GM18520 (cell line): Measurements from ENCODE around the gene CLEC18B.
"Not testable (repeated sequence)": the region's sequence is repeated elsewhere in the genome, so short reads cannot be mapped to it uniquely, and the experiment has no call there.

Experiments
- ATAC-seq: cut with Tn5 transposase; IDR thresholded peaks from one replicate; pipeline ENCODE4 v1.9.1; 2021; ENCODE audit not compliant: unreplicated experiment

CLEC18B gene

DNA sequence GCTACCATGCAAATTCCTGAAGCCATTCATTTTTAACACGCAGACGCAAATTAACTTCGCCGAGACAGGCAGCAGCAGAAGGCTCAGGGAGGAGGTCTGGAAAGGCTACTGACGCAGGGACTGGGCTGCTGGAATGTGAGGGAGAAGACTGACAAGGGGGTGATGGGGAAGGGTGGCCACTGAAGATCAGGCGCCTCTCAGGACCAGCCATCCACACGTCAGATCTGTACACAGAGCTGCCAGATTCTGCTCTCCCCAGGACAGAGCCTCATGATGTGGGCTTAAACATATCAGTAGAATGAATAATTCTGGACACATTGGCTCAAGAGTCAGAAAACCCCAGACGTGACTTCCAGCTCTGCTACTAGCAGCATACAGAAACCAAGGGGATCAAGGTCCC lies 25.6 kb upstream of the CLEC18B start:
- ATAC-seq, result no peak

DNA sequence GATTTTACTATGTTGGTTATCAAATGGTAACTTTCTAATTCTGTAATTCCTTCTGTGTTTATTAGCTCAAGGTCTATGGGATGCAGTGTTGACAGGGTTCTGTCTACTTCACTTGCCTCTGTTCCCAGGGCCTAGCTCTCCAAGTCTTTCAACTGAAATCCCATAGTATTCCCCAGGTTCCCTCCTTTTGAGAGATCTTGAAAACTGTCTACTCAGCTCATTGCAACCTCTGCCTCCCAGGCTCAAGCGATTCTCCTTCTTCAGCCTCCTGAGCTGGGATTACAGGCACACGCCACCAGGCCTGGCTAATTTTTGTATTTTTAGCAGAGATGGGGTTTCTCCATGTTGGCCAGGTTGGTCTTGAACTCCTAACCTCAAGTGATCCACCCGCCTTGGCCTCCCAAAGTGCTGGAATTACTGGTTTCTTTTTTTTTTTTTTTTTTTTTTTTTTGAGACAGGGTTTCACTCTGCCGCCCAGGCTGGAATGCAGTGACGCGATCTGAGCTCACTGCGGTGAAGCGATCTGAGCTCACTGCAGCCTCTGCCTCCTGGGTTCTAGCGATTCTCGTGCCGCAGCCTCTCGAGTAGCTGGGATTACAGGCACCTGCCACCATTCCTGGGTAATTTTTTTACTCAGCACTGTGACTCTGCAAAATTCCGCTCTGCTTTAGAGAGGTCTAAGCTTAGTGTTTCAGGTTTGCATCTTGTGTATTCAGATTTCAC lies 22.5 kb upstream of the CLEC18B start:
- ATAC-seq, result not testable (repeated sequence)

DNA sequence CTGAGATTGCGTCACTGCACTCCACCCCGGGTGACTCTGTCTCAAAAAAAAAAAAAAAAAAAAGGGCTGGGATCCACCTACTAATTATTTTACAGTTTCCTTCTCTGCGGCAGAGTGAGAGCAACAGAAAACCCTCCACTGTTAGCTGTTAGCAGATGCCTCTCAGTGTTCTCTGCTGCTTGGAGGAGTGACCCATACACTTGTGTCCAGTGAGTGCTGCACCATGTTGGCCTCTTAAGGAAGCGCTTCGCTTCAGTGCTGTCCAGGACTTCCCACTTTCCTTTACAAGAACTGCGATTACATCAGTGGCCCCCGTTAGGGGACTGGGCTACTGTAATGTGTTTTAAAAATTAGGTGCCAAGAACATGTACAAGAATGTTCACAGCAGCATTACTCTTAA lies 18.4 kb upstream of the CLEC18B start:
- no peak for ATAC-seq

DNA sequence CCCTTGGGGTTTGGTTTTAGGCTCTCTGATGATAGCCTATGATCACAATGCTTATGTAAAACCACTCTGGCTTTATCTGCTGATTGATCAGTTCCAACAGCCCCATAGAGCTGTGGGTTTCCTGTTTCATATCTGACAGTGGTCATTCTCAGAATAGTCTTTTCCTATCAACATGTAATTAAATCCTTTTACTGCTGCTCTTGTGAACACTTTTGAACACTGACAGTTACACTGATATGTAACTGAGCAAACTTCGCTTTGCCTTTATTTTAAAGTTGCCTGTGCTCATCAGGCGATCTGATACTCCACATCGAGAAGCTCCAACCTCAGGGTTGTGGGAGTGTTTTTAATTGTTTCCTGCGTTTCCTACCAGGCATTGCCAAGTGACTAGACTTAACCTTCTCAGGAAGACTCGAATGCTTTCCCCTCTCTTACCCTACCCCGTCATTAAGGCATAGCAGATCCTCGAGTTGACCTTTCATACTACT lies 17.3 kb upstream of the CLEC18B start:
- no peak for ATAC-seq

GRCh38 chr16:74431516-74431915 lies 10.2 kb upstream of the CLEC18B start:
- ATAC-seq, result no peak

GRCh38 chr16:74430036-74430712 lies 8.9 kb upstream of the CLEC18B start:
- ATAC-seq, result not testable (repeated sequence)

- not testable (repeated sequence) for ATAC-seq
Observed at GRCh38 chr16:74428493-74428892, 7.2 kb upstream of the CLEC18B start.

DNA sequence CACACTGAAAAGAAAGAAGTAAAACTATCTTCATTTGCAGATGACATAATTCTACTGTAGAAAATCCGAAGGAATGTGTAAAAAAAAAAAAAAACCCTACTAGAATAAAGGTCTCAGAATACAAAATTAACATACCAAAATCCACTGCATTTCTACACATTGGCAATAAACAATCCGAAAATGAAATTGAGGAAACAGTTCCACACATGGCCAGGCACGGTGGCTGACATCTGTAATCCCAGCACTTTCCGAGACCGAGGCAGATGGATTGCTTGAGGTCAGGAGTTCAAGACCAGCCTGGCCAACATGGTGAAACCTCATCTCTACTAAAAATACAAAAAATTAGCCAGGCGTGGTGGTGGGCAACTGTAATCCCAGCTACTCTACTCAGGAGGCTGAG lies 4.5 kb upstream of the CLEC18B start:
- not testable (repeated sequence) for ATAC-seq

DNA sequence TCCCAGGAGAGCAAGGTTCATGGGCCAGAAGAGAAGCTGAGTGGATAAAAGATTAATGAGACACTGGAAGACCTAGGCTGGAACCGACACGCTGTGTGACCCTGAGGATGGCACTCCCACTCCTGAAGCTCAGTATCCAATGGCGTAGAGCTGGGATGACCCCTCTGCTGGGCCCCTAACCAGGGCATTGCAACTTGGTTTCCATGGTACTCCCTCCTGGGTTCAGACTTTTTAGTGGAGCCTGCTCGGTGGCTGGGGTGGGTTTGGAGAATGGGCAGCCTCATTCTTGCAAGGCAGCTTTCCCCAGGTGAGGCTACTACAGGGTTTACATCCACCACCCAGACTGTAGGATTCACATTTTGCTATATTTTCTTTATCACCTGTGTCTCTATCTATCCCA lies 2.4 kb upstream of the CLEC18B start:
- not testable (repeated sequence) for ATAC-seq

DNA sequence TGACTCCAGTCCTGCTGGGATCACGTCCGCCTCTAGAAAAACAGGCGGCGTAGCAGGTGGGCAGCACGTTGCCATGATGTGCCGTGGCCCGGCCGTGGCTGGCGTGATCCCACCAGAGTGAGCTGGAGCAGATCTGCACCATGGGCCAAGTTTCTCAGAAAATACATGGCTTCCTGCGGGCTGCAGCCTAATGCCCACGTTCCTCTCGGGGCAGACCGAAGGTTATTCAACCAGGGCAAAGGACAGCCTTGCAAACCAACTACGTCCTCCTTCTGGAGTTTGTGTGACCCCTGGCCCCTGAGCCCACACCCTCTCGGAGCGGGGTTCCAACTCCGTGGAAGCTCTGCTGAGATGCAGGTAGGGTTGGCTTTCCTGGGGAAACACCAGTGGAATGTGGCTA lies 808 bp upstream of the CLEC18B start:
- not testable (repeated sequence) for ATAC-seq

GRCh38 chr16:74421482-74421785 lies 156 bp upstream of the CLEC18B start:
- not testable (repeated sequence) for ATAC-seq

DNA sequence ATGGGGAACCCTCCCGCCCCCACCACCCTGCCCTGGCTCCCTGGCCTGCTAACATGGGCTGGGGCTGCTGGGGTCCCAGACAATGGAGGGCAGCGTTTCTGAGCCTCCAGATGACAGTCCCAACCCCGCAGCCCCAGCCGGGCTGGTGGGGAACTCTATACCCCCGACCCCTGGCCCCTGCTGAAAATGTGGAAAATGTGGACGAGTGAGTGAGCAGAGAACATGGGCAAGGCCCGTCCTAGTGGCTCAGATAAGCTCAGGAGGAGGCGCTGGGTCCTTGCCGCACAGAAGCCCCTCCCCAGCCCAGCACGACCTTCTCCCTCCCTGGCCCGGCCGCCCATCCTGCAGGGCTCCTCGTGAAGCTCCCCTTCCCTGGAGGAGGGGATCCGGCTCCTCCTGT lies 1.5 kb downstream of the CLEC18B start:
- ATAC-seq, result not testable (repeated sequence)

DNA sequence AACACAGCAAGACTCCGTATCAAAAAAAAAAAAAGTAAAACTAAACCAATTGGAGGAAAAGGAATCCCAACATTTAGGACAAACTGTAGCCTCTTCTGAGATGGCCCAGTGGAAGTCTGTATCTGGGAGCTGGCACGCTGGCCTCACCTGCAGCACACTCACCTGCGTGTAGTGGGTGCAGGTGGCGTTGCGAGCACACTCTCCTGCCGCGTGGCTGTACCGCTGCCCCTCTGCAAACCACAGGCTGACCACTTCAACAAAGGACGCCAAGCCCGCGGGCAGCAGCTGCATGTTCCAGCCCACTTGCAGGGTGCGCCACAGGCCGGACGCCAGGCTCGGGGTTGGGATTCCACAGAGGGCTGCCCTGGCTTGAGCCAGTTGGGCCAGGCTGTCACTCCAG lies 3.4 kb downstream of the CLEC18B start:
- not testable (repeated sequence) for ATAC-seq

DNA sequence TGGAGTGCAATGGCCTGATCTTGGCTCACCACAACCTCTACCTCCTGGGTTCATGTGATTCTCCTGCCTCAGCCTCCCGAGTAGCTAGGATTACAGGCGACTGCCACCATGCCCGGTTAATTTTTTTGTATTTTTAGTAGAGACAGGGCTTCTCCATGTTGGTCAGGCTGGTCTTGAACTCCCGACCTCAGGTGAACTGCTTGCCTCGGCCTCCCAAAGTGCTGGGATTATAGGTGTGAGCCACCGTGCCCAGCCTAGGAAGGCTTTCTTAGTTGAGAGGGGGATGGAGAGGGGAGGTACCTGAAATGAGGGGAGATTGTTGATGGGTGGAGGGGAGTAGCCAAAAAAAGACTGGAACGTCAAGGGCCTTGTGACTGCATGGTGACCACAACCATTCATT lies 7.4 kb downstream of the CLEC18B start:
- ATAC-seq, result not testable (repeated sequence)

GRCh38 chr16:74413485-74413884 lies 7.8 kb downstream of the CLEC18B start:
- not testable (repeated sequence) for ATAC-seq

DNA sequence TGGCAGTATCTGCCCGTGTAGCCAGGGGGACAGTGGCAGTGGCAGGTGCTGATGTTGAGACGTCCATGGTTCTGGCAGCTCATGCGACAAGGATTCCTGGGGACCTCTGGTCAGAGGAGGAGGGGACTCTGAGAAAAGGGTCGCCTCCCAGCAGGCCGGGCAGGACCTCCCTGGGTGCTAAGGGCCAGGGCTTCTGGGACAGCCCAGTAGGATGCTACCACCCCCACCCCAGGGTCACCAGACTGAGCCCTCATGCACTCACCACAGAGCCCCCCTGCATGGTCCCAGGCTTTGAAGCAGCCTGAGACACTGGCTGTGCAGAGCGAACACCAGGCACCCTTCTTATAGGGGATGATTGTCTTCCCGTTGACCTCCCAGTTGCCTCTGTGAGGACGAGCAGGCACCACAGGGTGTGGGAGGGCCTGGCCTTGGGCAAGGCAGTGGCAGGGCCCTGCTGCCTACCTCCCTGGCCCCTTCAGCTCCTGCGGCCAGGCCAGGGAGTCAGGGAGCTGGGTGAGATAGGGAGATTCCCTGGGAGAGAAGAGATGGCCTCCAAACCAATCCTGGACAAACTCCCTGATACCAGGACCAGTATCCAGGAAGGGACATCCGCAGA lies 8.4 kb downstream of the CLEC18B start:
- ATAC-seq, result not testable (repeated sequence)

- ATAC-seq, result not testable (repeated sequence)
Observed at GRCh38 chr16:74412138-74412774, 9.0 kb downstream of the CLEC18B start.

DNA sequence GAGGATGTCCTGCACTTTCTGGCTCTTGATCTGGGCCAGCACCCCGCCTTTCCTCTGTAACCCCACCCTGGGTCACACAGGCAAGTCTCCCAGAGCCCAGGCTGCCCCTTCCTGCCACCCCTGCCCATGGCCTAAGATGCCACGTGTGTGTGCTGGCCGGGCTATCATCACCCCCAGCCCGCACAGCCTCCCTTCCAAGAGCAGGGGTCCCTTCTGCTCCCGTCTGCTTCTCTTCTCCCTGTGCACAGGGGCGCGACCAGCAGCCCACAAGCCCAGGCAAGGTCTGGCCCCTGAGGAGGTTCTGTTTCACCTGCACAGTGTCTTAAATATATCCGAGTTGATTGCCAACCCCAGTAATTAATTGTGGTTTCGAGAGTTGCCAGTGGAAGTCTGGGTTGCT lies 10.3 kb downstream of the CLEC18B start:
- not testable (repeated sequence) for ATAC-seq

DNA sequence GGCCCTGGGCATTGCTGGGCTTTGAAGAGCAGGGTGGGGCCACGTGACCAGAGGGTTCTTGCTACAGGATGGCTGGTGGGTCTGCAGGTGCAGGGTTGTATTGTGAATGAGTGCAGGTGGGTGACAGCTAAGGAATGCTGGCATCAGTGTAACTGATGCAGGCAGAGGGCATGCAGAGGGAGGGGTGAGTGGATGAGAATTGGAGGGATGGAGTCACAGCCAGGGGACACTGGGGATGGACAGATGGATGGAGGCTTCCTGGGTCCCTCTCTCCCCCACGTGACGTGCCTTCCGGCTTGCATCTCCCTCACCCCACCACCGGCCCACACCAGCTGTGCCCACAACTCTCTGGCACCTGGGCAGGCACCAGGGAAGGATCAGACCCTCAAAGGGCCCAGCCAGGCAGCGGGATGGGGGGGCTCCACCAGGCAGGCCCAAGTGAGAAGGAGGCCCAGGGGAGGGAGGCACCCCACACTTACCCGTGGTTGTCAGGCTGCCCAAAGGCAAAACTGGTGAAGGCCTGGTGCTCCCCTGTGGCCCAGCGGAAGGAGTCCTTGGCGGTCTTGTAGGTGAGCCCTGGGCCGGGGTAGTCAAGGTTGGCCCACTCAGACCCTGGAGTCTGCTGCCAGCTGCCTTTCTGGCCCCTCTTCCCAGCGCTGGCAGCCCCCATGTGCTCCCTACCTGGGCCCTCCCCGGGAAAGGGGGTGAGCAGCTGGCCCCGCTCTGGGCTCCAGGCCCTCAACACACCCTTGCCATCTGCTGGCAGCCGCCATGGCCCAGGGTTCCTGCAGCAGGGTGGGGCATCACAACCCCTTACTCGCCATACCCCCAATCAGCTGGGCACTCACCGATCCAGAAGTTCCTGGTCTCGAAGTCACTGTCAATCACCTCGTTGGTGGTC lies 11.0 kb downstream of the CLEC18B start:
- ATAC-seq, result not testable (repeated sequence)

DNA sequence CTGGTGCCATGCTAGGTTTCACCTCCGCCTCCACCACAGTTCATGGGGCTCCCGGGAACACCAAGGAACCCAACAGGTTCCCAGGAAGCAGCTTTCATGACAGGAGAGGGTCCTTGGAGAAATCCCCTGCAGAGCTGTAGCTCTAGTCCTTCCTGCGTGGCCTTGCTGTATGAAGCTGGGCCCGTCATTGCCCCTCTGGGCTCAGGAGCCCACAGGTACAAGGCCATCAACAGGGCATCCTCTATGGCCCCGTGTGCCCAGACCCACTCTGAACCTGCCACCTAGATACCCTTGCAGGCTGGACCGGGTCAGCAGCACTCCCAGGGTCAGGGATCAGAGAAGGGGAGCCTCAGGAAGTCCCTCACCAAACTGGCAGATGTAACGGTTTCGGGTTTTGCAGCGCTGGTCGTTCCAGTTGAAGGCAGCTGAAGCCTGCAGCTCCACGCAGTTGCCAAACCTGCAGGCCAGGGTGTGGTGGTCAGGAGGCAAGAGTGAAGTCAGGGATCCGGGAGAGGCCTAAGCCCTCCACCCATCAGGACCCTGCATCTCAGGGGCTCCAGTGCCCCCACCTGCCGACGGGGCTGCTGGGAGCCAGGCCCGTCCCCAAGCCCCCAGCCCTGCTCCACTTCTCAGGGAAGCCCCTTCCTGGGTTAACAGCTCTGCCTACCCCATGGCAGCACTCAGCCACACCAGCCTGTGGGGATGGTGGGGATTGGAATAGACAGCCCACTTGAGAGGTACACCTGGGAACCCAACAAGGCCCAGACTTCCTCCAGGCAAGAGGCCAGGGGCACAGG lies 11.9 kb downstream of the CLEC18B start:
- ATAC-seq, result not testable (repeated sequence)
